Kidney capillary endothelial cell (primary cell): ENCODE results near the gene AWAT2.

ENCODE experiments used
- DNase-seq: peaks from one replicate; pipeline ENCODE4 v3.0.0-alpha.2; 2018; ENCODE audit warnings: low spot score

Gene AWAT2, protein sequence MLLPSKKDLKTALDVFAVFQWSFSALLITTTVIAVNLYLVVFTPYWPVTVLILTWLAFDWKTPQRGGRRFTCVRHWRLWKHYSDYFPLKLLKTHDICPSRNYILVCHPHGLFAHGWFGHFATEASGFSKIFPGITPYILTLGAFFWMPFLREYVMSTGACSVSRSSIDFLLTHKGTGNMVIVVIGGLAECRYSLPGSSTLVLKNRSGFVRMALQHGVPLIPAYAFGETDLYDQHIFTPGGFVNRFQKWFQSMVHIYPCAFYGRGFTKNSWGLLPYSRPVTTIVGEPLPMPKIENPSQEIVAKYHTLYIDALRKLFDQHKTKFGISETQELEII

DNA sequence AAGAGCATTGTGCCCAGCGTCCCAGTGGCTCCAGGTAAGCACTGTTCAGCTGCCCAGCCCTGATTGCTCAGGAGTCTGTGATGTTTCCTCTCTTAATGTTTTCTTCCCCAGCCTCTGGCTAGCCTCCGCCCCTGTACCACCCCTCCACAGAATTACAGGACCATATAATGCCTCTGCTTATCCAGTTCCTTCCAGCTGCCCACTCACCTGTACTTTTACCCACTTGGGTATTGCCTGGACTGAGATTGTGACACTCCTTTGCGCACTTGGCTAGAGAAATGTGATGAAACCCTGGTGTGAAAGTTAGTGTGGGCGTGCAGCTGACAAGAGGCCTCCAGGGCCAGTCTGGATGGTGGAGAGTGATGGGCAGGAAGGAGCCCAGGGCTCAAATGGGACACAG lies at the start of gene AWAT2:
TSS of gene AWAT2 (minus strand) at position 14 of the 400 bp plus-strand sequence. CDS start at position 8, 6 bp downstream.
- DNase-seq: no peak

DNA sequence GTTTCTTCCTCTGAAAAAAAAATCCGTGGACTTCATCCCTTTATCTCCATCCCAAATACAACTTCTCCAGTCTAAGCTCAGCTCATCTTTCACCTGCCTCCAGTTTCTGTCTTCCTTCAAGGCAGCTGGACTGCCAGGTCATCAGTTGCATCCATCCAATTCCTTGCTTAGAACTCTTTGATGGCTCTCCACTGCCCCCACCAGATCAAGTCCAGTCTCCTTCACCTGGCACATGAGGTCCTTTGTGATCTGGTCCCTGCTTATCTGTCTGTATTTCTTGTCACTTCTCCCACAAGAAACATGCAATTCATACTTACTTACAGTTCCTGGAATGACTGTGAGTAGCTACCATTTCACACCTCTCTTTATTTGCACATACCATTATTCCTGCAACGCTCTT lies 46.3 kb upstream of the AWAT2 start:
- DNase-seq: peak; percentile 30

DNA sequence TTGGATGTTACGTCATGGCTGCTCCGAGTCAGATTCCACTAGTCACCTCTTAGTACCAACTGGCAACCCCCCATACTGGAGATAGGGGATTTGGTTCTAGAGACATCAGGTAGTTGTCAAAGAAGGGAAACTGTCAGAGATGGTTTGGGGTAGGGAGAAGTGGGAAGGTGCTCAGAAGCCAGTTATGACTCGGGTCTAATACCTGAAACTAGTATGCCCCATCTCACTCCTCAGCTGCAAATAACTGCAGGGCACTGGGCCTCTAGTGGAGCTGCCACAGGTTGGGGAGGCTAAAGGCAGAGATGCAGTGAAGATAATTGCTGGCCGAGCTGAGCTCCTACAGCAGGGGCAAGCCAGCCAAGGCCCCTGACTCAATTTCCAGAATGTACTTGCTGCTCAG lies 42.5 kb upstream of the AWAT2 start:
- DNase-seq: no peak

DNA sequence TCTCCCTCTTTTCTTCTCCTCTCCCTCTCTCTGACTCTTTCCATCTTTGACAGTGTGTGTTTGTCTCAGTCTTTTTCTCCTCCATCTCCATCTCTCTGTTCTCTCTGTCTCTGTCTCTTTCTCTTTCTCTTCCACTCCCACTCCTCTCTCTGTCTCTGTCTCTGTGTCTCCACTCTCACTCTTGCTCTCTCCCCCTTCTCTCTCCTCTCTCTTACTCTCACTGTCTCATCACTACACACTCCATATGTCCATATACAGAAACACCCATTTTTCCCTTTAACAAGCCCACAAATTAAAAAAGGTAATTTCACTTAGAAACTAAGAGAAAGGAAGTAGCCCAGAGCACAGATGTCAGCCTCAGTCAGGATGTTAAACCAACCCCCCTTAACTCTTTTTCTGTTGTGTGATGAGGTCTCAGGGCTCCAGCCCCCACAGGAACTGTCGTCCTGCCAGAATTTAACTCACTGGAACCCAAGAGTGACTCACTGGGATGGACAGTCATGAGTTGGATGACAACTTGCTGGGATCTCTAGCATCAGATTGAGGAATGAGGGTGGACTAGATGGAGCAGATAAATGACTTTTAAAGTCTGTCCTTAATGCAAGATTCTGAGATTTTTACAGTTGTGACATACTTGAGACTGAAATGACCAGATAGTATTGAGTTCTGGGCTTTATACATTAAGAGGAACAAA lies 40.0 kb upstream of the AWAT2 start:
- DNase-seq: peak; percentile 69

DNA sequence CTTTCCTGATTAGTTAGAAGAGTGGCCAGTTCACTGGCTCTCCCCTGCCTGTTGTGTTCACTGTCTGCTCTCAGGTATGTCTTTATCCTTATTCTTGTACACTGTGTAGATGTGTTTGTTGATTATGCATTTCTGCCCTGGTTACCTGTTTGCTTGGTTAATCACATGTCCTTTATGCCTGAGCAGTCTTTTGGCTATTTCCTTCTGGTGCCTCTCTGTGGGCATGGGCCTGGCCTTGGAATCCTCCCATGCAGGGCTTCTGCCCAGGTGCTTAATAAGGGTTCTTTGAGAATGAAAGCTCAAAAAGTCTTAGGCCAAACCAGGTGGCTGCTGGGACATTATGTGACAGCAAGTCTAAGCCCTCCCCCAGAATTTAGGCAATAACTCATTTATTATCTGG lies 39.0 kb upstream of the AWAT2 start:
- DNase-seq: no peak

DNA sequence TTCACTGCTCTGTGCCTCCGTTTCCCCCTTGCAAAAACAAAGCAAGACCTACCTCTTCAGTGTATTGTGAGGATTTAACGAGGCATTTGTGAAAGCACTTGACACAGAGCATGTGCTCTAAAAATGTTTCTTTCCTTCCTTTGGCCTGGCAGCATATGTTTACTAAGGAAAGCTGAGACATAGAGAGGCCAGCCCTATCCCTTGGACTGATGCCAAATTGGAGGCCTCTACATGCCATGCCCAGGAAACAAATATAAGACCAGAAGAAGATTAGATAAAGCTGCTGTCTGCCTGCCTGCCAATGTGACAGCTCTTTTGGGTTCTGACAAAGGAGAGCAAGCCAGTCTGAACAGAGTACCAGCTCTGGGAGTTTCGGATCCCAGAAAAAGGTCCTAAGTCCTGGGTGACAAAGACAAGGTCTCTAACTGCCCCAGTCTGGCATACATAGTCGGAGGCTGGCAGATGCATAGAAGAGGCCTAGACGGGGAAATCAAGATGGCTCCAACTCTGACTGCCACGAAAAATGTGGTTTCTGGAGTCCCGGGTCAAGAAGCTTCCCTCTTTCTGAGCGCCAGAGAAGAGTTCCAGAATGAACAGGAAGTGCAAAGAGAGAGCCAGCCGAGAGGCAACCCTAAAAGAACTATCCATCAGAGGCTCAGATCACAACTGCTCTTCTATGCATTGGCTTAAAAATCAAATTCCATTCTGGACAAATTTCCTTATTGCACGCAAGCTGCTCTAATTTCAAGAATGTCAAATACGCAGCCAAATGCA lies 38.3 kb upstream of the AWAT2 start:
- peak; percentile 43 for DNase-seq

DNA sequence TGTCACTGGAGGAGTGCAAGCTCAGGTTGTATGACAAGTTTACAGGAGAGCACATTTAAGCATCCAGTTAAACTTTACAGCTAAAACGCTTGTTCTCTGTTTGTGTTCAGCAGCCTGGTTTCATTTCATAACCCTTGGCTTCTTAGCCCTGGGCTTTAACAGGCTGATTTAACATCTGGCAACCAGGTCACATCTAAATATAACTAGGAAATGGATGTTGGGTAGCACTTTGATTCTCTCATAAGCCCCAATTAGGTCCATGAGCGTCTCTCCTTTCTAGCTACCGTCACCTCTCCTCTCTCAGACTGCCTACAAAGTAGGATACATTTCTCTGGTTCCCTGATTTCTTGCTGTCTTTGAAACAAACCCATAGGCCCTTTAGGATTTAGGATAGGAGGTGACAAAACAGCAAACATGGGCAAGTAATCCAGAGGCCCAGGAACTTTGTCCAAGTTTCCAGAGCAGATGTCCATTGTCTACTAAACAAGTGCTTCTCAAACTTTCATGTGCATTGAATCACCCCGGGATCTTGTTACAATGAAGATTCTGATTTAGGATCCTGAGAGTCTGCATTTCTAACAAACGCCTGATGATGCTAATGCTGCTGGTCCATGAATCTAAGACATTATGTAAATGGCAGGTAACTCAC lies 35.0 kb upstream of the AWAT2 start:
- no peak for DNase-seq

DNA sequence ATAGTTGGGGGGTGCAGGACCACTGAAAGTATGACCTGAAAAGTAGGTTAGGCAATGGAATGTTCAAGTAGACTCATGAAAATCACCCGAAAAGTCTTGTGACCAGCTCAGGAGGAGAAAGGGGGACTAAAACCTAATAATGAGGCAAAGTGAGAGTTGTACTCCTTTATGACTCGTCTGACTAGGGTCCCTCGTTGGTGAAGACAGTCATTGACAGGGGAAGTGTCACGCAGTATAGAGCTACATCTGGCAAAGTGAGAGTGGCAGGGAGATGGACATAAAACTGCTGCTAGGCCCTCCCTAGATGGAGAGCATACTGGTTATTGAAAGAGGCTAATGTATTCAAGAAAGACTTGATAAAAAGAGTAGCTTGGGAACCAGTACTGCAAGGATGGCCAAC lies 33.0 kb upstream of the AWAT2 start:
- no peak for DNase-seq

DNA sequence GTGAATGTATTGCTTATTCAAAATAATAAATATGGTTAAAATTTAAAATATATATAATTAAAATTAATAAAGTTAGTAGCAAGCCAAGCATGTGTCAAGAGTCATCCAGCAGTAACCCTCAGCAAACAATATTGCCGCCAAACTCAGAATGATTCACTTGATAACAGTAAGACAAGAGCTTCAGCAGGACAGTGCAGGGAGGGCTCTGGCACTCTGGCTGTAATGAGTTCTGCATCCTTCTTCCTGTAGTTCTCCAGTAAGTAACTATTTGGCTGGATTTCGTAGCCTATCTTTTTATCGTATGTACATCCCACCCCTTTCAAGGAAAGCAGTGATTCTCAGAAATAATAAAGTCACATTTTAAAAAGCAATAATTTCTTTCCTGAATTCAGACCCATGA lies 30.1 kb upstream of the AWAT2 start:
- no peak for DNase-seq

DNA sequence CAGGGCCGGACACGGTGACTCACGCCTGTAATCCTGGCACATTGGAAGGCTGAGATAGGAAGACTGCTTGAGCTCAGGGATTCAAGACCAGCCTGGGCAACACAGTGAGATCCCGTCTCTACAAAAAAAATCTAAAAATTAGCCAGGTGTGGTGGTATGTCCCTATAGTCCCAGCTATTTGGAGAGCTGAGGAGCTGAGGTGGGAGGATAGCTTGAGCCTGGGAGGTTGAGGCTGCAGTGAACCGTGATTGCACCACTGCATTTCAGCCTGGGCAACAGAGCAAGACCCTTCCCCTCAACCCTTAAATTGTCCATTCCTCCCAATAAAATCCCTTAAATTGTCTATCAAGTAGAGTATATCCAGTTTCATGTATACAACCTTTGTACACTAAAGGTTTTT lies 29.6 kb upstream of the AWAT2 start:
- no peak for DNase-seq

DNA sequence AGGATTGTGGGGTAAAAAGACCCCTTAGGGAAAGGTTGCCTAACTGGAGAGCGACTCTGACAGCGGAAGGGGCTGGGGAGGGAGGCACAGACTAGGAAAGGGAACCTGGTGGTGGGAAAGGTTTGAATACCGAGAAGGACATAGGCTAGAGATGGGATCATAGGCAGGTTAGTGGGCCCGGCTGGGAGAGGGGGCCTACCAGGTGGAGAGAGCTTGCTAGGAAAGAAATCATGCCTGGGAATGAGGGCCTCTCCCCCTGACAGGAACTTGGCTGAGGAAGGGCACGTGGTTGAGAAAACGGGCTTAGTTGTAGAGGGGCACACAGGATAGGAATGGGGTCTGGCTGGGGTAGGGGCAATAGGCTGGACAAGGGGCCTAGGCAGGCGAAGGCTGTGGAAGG lies 16.9 kb upstream of the AWAT2 start:
- DNase-seq: no peak

DNA sequence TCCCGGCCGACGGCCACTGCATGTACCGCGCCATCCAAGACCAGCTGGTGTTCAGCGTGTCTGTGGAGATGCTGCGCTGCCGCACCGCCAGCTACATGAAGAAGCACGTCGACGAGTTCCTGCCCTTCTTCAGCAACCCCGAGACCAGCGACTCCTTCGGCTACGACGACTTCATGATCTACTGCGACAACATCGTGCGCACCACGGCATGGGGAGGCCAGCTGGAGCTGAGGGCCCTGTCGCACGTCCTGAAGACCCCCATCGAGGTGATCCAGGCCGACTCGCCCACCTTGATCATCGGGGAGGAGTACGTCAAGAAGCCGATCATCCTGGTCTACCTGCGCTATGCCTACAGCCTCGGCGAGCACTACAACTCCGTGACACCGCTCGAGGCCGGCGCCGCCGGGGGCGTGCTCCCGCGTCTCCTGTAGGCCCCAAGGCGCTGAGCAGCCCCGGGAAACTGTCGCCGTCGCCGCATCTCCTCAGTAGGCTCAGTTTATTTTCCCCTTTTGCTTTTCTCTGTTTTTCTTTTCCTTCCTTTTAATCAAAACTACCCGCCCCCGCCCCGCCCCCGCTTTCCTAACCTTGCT lies 13.3 kb upstream of the AWAT2 start:
- DNase-seq: no peak

DNA sequence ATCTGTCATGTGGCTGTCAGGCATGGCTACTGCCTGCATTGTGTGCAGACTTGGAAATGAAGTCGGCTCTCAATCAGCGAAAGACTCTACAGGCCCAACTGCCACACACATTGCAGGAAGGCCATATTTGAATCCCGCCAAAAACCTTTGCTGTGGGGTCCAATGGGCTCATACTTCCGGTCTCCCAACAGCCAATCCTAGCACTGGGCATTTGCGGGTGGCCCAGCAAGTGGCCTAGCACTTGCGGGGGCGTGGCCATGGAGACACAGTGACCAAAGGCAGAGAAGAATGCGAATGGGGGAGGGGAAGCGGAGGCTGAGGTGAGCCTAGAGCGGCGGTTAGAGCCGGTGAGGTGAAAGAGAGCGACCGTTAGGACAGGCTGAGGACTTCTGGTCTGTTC lies 12.3 kb upstream of the AWAT2 start, which contains the start of gene OTUD6A:
TSS of gene OTUD6A (plus strand) at position 382 of the 400 bp plus-strand sequence. CDS start 68 bp downstream, outside the sequence.
- DNase-seq: no peak

DNA sequence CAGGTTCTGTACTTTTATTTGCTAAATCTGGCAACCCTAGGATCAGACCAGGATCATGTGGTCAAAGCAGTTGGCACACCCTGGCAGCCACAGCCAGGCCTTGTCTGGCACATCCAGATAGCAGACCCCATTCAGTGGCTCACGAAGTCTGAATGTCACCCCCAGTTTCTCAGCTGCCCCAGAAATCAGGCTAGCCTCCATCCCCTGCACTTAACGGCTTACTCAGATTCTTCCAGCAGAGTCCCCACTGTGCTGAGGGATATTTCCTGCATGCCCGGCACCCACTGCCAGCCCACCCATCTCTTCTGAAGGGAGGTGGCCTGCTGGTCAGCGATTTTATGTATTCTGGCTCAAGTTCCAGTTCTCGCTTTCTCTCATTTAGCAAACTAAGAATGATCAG lies 4.7 kb upstream of the AWAT2 start:
- no peak for DNase-seq

DNA sequence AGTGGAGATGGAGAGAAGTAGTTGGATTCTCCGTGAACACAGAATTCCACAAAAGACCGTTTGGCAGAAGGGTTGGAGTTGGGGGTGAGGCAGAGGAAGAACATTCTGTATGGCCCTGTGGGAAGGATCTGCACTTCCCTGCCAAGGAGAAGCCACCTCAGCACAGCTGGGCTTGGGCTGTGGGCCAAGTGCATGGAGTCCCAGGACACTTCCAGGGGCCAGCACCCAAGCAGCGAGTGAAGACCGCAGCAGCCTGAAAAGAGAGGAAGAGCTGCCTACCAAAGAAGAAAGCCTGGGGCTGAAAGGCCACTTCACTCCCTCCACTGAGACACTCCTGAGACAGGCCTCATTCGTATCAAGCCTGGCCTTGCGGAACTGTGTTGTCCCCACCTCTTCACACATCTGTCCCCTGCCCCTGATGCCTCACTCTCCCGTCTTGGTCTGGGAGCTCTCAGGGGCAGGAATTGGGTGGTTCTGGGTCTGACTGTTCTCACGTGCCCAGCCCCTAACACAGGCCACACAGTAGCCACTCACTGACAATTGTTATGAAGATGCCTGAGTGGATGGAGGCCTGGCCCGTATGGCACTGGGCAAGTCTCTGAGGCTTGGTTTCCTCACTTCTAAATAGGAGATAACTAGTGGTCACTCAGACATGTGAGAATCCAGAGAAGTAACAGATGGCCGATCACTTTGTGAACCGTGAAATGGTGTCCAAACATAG lies 3.3 kb upstream of the AWAT2 start:
- no peak for DNase-seq

DNA sequence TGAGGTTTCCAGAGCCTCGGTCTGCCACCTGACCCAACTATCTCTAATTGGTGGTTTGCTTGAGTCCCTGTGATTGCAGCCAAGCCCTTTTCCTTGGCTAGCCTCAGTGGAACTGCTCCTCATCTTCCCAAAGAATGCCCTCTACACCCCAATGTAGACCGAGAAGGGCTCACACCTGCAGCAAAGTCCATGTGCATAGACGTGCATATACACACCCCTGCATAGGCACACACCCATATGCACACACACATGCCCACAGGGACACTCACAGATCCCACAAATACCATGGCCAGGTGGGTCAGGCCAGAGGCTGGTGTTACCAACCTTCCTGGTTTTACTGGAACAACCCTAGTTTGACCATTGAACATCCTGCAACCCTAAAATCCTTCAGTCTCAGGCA lies 332 bp downstream of the AWAT2 start:
- DNase-seq: no peak

DNA sequence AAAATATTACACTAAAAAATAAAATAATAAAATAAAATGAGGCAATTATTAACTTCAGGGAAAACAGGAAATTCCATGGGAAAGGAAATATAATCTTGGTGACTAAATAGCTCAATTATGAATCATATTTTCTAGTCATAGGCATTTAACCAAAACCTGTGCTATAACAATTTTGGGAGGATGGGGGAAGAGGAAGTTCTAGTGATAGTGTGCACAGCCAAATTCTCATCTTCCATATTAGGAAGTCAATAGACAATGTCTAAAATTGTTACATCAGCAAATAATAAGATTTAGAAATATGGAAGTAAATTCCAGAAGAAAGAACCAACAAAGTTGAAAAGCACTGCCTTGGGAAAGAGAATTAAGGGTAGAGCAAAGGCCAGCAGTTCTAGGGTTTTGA lies 2.8 kb downstream of the AWAT2 start:
- peak; percentile 62 for DNase-seq

DNA sequence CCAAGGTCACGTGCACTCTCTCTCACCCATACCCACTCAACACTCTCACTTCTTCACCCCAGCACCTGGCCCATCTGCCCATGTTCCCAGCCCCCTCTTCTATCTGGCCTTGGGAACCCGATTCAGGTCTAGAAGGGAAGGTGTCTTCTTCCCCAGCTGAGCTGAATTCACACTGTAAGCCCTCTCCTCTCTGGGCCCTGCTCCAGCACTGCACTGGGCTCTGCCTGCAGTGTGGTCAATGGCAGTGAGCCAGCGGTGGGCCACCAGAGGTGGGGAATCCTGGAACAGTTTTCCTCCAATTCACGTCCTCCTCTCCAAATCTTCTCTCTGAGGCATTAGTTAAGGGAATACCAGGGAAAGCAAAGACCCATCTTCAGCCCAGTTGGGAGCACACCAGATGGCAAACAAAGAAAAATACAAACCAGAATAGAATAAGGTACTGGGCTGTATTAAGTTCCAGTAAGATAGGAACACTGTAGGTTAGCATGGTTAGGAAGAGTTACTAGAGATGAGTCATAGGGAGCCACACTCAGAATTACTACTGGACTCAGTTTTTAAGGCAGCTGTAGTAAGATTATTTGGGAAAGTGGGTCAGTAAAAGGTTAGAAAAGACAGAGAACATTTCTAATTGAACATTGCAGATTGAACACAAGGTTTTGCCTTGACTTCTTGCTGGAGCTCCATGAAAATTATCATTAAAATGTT lies 5.0 kb downstream of the AWAT2 start:
- no peak for DNase-seq

DNA sequence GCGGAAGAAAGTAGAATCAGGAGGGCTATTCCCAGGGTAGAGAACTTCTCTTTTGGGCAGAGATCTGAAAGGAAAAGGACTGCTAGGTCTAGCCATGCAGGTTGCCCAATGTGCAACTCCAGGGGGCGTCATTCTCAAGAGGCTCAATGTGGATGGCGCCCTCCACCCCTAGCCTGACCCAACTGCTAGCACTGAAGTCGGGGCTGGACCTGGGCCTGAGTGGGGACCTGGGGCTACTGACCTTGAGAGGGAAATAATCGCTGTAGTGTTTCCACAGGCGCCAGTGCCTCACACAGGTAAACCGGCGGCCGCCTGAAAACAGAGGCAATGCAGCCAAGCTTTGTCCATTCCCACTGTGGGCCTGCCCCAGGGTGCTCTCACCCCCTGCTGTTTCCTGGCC lies 6.1 kb downstream of the AWAT2 start:
- DNase-seq: no peak
